GM13977 (cell line): Measurements from ENCODE around the gene TEX48.

Experiments
- DNase-seq: peaks from one replicate; pipeline ENCODE4 v3.0.0; 2012; ENCODE audit warnings: low spot score
- in situ Hi-C: fragments of 300-500 bp; cut with MboI; formaldehyde crosslinking; loops from one replicate; pipeline ENCODE4 v1.12.0; 2022; ENCODE audit warnings: low sequenced_read_pairs, low pct_unique_long_range_greater_than_20kb, mixed read lengths, inconsistent platforms; ENCODE audit not compliant: unreplicated experiment
- TF ChIP-seq, protein P1 (sequence below): IDR thresholded peaks from 2 replicates; pipeline ENCODE4 v1.5.1; 2012; ENCODE audit warnings: mild to moderate bottlenecking, control low read depth; ENCODE audit not compliant: insufficient read depth; ENCODE audit errors: extremely low read depth, missing control alignments

The TEX48 gene

DNA sequence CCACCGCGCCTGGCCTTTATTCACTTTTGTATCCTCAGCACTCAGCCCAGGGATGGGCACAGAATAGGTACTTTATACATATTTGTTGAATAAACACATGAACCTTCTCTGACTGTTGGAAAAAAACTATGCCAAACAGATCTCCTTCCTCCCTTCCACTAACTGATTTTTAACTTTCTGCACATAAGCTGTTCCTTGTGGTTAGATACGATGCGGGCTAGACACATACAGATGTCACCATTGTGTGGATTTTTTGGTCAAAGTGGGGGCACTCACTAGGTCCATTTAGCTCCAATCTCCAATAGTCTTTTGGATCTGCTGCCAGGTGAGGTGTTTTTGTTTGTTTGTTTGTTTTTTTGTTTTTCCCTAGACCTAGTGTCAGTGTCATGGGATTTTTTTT is 5.1 kb downstream of the TEX48 start:
- in situ Hi-C loops, result loop anchor here (5.0 to 25.0 kb wide), 3 partner anchors 335 to 835 kb away; no protein-coding TSS in a partner anchor
- TF ChIP-seq, protein P1, sequence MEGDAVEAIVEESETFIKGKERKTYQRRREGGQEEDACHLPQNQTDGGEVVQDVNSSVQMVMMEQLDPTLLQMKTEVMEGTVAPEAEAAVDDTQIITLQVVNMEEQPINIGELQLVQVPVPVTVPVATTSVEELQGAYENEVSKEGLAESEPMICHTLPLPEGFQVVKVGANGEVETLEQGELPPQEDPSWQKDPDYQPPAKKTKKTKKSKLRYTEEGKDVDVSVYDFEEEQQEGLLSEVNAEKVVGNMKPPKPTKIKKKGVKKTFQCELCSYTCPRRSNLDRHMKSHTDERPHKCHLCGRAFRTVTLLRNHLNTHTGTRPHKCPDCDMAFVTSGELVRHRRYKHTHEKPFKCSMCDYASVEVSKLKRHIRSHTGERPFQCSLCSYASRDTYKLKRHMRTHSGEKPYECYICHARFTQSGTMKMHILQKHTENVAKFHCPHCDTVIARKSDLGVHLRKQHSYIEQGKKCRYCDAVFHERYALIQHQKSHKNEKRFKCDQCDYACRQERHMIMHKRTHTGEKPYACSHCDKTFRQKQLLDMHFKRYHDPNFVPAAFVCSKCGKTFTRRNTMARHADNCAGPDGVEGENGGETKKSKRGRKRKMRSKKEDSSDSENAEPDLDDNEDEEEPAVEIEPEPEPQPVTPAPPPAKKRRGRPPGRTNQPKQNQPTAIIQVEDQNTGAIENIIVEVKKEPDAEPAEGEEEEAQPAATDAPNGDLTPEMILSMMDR, result no peak
- no peak for DNase-seq

DNA sequence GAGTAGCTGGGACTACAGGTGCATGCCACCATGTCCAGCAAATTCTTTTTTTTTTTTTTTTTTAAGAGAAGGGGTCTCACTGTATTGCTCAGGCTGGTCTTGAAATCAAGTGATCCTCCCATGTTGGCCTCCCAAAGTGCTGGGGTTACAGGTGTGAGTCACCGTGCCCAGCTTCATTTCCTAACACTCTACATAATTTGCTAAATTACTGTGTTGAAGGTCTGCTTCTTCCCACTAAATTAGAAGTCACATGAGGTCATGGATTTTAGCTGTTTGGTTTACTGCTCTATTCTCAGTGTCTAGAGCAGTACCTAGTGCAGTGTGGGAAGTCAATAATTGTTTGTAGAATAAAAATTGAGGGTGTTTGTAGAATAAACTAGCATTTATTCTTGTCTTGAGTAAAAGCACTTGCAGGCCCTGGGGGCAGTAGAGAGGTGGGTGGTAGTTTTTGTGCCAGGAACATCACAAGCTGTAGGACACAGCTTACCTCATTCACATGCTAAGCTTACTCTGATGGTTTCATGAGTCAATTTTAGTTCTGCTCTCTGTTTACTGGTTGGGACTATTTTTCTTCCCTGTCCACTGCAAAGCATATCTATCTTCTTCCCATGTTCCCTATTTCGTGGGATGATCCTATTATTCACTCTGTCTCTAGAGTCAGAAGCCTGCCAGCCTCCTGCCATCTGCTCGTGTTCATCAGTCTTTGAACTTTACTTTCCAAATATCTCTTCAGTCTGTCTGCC is 7.0 kb downstream of the TEX48 start:
- TF ChIP-seq, protein P1, result no peak
- in situ Hi-C loops, result loop anchor here (5.0 to 25.0 kb wide), 3 partner anchors 337 to 837 kb away; no protein-coding TSS in a partner anchor
- DNase-seq, result no peak

DNA sequence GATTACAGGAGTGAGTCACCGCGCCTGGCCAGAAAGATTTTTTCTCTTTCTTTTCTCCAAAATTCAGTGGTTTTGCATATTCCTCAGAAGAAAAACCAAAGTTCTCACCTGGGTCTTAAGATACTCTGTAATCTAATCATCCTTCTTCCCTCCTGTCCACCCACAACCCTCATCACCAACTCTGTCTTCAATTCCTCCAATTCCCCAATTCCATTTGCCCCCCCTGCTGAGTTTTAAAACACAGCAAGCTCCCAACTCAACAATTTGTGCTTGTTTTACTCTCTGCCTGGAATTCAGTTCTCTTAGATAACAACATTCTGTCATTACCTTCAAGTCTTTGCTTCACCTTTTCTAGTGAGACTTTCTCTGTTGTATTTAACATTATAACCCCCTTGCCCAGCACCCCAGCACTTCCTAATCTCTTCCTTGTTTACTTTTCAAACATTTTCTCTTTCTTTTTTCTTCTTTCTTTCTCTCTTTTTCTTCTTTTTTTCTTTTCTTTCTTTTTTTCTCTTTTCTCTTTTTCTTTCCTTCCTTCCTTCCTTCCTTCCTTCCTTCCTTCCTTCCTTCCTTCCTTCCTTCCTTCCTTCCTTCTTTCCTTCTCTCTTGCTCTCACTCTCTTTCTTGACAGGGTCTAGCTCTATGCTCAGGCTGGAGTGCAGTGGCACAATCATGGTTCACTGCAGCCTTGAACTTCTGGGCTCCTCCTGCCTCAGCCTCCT is 7.8 kb downstream of the TEX48 start:
- TF ChIP-seq, protein P1, result no peak
- no peak for DNase-seq
- in situ Hi-C loops, result no loop called here

DNA sequence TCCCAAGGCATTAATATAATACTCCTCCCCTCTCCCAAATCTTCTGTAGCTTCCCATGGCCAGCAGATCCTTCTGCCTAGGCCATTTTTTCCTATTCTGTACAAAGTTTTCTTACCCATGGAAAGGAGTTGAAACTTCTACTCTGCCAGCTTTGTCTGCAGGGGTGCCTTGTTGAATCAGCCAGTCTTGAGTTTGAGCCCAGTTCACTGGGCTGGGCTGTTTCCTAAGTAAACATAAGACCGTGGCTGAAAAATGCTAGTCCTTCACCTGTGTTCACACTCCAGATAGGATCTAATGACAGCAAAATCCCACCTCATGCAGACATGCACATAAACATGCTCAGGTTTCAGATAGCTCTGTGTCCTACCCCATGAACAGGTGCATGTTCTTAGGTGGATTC is 10.4 kb downstream of the TEX48 start:
- TF ChIP-seq, protein P1, result no peak
- in situ Hi-C loops, result no loop called here
- no peak for DNase-seq

DNA sequence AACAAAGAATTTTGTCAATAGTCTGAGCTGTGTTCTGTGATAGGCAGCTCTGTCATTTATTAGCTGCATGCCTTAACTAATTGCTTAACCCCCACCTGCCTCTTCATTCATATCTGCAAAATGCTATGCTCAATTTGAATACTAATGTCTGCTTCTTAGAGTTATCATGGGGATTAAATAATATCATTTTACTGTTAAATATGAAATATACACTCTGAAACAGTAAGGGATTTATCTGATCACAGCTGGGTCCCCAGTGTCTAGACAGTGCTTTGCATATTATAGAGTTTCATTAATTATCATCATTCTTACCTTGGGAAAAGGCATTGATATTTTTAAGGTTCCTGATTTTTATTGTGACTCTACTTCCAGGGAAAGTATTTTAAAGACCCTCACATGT is 12.0 kb downstream of the TEX48 start:
- in situ Hi-C loops, result no loop called here
- TF ChIP-seq, protein P1, result no peak
- no peak for DNase-seq

DNA sequence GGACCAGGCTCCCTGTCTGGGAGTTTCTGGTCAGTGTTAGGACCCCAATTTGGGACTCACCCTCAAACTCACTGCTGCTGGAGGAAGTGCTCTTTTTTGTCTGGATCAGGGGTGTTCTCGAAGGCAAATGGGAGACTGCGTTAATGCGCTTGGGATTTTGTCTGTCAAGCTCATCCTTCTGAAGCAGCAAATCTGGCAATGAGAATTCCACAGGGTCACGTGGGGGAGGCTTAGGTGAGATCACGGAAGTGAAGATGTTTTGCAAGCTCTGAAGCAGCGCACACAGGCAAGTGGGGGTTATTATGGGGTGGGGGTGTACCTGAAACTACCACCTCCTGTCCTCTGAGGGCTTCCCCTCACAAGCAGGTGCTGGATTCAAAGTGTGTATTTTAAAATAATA is 13.8 kb downstream of the TEX48 start:
- in situ Hi-C loops, result no loop called here
- no peak for DNase-seq
- TF ChIP-seq, protein P1, result no peak
